OCI-LY3 (cell line): Measurements from ENCODE around the gene PREX1.

Experiments used
- H2AFZ ChIP-seq: fragments of 200-600, 300-600 bp; shearing (Covaris generic); 2 replicates; pipeline ENCODE4 v1.6.0; 2014; ENCODE audit warnings: antibody characterized with exemption, low read depth, low read length
- H3K27ac ChIP-seq: fragments of 200-600, 300-600 bp; sonication (generic); 2 replicates; pipeline ENCODE4 v1.5.1; 2014; ENCODE audit warnings: mild to moderate bottlenecking, low read length, moderate library complexity, mixed read lengths
- H3K27me3 ChIP-seq: fragments of 200-600, 300-600 bp; sonication (generic); 2 replicates; pipeline ENCODE4 v1.6.1; 2014; ENCODE audit warnings: low read depth, low read length, mixed read lengths
- H3K36me3 ChIP-seq: fragments of 200-600, 300-600 bp; sonication (generic); replicated peaks from 2 replicates; pipeline ENCODE3; 2014; ENCODE audit warnings: low read depth, low read length, mixed read lengths
- H3K4me1 ChIP-seq: fragments of 300-600, 200-600 bp; sonication (generic); 2 replicates; pipeline ENCODE4 v1.6.1; 2014; ENCODE audit warnings: low read length, mixed read lengths
- H3K4me2 ChIP-seq: fragments of 200-600, 300-600 bp; sonication (generic); 2 replicates; pipeline ENCODE4 v1.6.1; 2014; ENCODE audit warnings: low read length, mixed read lengths
- H3K4me3 ChIP-seq: fragments of 300-600, 200-600 bp; sonication (generic); 2 replicates; pipeline ENCODE4 v1.5.1; 2014; ENCODE audit warnings: antibody characterized with exemption, mild to moderate bottlenecking, low read length, moderate library complexity
- H3K79me2 ChIP-seq: fragments of 300-600, 200-600 bp; shearing (Covaris generic); 2 replicates; pipeline ENCODE4 v1.6.1; 2014; ENCODE audit warnings: mild to moderate bottlenecking, low read length, mixed read lengths
- H3K9ac ChIP-seq: fragments of 300-600, 200-600 bp; shearing (Covaris generic); 2 replicates; pipeline ENCODE4 v1.6.0; 2014; ENCODE audit warnings: mild to moderate bottlenecking, low read length, moderate library complexity
- H3K9me3 ChIP-seq: fragments of 200-600, 300-600 bp; shearing (Covaris generic); 2 replicates; pipeline ENCODE4 v1.6.1; 2014; ENCODE audit warnings: low read length, mixed read lengths; ENCODE audit not compliant: insufficient read depth
- H4K20me1 ChIP-seq: fragments of 200-600, 300-600 bp; sonication (generic); 2 replicates; pipeline ENCODE4 v1.6.1; 2016; ENCODE audit warnings: low read length, mixed read lengths; ENCODE audit not compliant: insufficient read depth
- CTCF ChIP-seq: fragments of 200-600, 300-600 bp; sonication (generic); IDR thresholded peaks from 2 replicates; pipeline ENCODE4 v1.5.1; 2014; ENCODE audit warnings: antibody characterized with exemption, low read length, low read depth
- EZH2phosphoT487 ChIP-seq: fragments of 200-600 bp; shearing (Covaris generic); IDR thresholded peaks from 2 replicates; pipeline ENCODE4 v1.6.1; 2018; ENCODE audit warnings: antibody characterized with exemption, mixed run types, low read depth

Gene PREX1

GRCh38 chr20:48640871-48641270 lies 186.9 kb downstream of the PREX1 start:
- TF ChIP-seq EZH2phosphoT487, result no peak
- no peak for TF ChIP-seq CTCF
- Histone ChIP-seq H3K9me3 (no peaks in the 10 kb centered on the region), H4K20me1 (no peaks in the 10 kb centered on the region), H2AFZ (no peak overlapping the region), H3K4me2 (no peak overlapping the region), H3K79me2 (no peaks in the 10 kb centered on the region), H3K4me1 (no peaks in the 10 kb centered on the region), H3K4me3 (no peak overlapping the region), H3K27ac (no peak overlapping the region), H3K9ac (no peak overlapping the region), H3K27me3 (no peaks in the 10 kb centered on the region), H3K36me3 (peaks cover 5% of the 10 kb centered on the region)

GRCh38 chr20:48639899-48640298 lies 187.9 kb downstream of the PREX1 start:
- no peak overlapping the region for H3K27ac ChIP-seq
- no peaks in the 10 kb centered on the region for H4K20me1 ChIP-seq
- no peak overlapping the region for H3K9ac ChIP-seq
- H3K36me3 ChIP-seq, result peaks cover 2% of the 10 kb centered on the region
- TF ChIP-seq EZH2phosphoT487 (no peak), CTCF (no peak)
- no peak overlapping the region for H2AFZ ChIP-seq
- no peak overlapping the region for H3K4me2 ChIP-seq
- H3K79me2 ChIP-seq, result no peaks in the 10 kb centered on the region
- H3K4me3 ChIP-seq, result no peak overlapping the region
- H3K27me3 ChIP-seq, result no peaks in the 10 kb centered on the region
- no peaks in the 10 kb centered on the region for H3K9me3 ChIP-seq
- no peaks in the 10 kb centered on the region for H3K4me1 ChIP-seq

- Histone ChIP-seq H3K4me2 (no peak overlapping the region), H3K27ac (no peak overlapping the region), H3K4me1 (no peaks in the 10 kb centered on the region), H2AFZ (no peak overlapping the region), H3K79me2 (no peaks in the 10 kb centered on the region), H3K9ac (no peak overlapping the region), H3K4me3 (no peak overlapping the region), H3K9me3 (no peaks in the 10 kb centered on the region), H3K36me3 (no peaks in the 10 kb centered on the region), H3K27me3 (no peaks in the 10 kb centered on the region), H4K20me1 (no peaks in the 10 kb centered on the region)
- TF ChIP-seq CTCF (no peak), EZH2phosphoT487 (no peak)
Measured at GRCh38 chr20:48638546-48638945, 189.3 kb downstream of the PREX1 start.

GRCh38 chr20:48637461-48637860 lies 190.3 kb downstream of the PREX1 start:
- no peak for TF ChIP-seq CTCF
- TF ChIP-seq EZH2phosphoT487, result no peak
- Histone ChIP-seq H3K9me3 (no peaks in the 10 kb centered on the region), H4K20me1 (no peaks in the 10 kb centered on the region), H3K79me2 (no peaks in the 10 kb centered on the region), H3K4me3 (no peak overlapping the region), H3K9ac (no peak overlapping the region), H3K36me3 (no peaks in the 10 kb centered on the region), H3K4me2 (no peak overlapping the region), H3K4me1 (no peaks in the 10 kb centered on the region), H3K27ac (no peak overlapping the region), H2AFZ (no peak overlapping the region), H3K27me3 (no peaks in the 10 kb centered on the region)
